Cardiac muscle cell (in vitro differentiated cells and primary cell): ENCODE data around the gene VGLL4. TPM values are rescaled to one million over a fixed set of nuclear protein-coding genes. Genes with fewer than 3 reads are reported as not detected.

Experiments
- DNase-seq, 2 donors: peaks; one replicate each; pipeline versions ENCODE4 v3.0.0 to v3.0.0-alpha.2; 2010 to 2017; ENCODE audit warnings: low read depth in 1 of 2, low spot score in 1 of 2
- H3K27ac ChIP-seq: fragments of 200-600 bp; sonication (generic); 2 replicates; pipeline ENCODE4 v1.5.1; 2016
- H3K27me3 ChIP-seq: fragments of 200-600 bp; sonication (generic); 2 replicates; pipeline ENCODE4 v1.6.0; 2016; ENCODE audit warnings: control low read depth
- H3K36me3 ChIP-seq: fragments of 200-600 bp; sonication (generic); 2 replicates; pipeline ENCODE4 v1.5.1; 2016; ENCODE audit warnings: control low read depth
- H3K4me1 ChIP-seq: fragments of 200-600 bp; sonication (generic); 2 replicates; pipeline ENCODE4 v1.8.1; 2017; ENCODE audit warnings: low read depth, mild to moderate bottlenecking, mixed run types
- H3K4me3 ChIP-seq: fragments of 200-600 bp; sonication (generic); 2 replicates; pipeline ENCODE4 v1.5.1; 2016; ENCODE audit warnings: mild to moderate bottlenecking
- H3K9me3 ChIP-seq: fragments of 200-600 bp; sonication (generic); 2 replicates; pipeline ENCODE4 v1.5.1; 2017; ENCODE audit warnings: low read depth, mild to moderate bottlenecking, control low read depth
- polyA plus RNA-seq: library from polyadenylated mRNA; unstranded; fragments of >200 nt; fragmentation: Nextera tagmentation; extraction: Ambion mirVana; gene quantifications from 2 replicates; pipeline ENCODE4 v1.2.1, GENCODE V29; 2016
- total RNA-seq: library from RNA; depleted of rRNA; stranded (reverse); fragments of >200 nt; gene quantifications from 2 replicates; pipeline ENCODE4 v1.2.3, GENCODE V29; 2016
- TF ChIP-seq, protein P1 (sequence below): IDR thresholded peaks from 2 replicates; pipeline ENCODE4 v1.5.1; 2012; ENCODE audit warnings: low read depth, mild to moderate bottlenecking, low read length

VGLL4 gene
- total and polyA plus RNA-seq, 2 experiments from 2014 or later: 62.9 to 147 TPM

DNA sequence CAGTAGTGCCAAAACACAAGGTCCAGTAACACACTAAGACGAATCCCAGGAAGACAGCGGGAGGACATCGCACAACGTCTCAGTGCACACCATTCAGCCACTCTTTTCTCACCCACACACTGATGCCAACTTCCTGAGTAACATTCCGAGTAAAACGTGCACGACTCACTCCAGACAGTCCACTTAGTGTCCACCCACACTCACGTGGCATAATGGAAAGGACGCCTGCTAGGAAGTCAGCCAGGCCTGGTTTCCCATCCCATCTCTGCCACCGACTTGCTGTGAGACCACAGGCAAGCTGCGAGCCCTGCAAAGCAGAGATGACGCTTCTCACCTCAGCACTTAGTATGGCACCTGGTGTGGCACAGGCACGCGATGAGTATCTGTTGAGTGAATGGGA lies 36.8 kb upstream of the VGLL4 start:
- H3K27ac ChIP-seq: no peak overlapping the region
- TF ChIP-seq, protein P1, sequence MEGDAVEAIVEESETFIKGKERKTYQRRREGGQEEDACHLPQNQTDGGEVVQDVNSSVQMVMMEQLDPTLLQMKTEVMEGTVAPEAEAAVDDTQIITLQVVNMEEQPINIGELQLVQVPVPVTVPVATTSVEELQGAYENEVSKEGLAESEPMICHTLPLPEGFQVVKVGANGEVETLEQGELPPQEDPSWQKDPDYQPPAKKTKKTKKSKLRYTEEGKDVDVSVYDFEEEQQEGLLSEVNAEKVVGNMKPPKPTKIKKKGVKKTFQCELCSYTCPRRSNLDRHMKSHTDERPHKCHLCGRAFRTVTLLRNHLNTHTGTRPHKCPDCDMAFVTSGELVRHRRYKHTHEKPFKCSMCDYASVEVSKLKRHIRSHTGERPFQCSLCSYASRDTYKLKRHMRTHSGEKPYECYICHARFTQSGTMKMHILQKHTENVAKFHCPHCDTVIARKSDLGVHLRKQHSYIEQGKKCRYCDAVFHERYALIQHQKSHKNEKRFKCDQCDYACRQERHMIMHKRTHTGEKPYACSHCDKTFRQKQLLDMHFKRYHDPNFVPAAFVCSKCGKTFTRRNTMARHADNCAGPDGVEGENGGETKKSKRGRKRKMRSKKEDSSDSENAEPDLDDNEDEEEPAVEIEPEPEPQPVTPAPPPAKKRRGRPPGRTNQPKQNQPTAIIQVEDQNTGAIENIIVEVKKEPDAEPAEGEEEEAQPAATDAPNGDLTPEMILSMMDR: no peak
- no peaks in the 10 kb centered on the region for H3K4me1 ChIP-seq
- no peaks in the 10 kb centered on the region for H3K36me3 ChIP-seq
- no peaks in the 10 kb centered on the region for H3K27me3 ChIP-seq
- DNase-seq: no peak
- H3K4me3 ChIP-seq: no peak overlapping the region
- no peaks in the 10 kb centered on the region for H3K9me3 ChIP-seq

DNA sequence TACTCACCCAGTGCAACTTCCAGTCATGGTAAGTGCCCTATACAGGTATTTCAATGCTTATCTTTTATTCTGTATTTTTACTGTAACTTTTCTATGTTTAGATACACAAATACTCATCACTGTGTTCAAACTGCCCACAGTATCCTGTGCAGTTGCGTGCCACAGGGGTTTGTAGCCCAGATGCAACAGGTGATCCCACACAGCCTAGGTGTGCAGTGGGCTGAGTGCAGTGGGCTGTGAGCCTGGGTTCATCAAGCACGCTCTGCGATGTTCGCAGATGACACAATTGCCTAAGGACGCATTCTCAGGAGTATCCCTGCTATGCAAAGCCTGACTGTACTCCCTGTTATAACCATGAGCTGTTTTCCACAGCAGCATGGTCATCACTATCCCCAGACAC lies 36.2 kb upstream of the VGLL4 start:
- H3K9me3 ChIP-seq: no peaks in the 10 kb centered on the region
- H3K27me3 ChIP-seq: no peaks in the 10 kb centered on the region
- H3K4me1 ChIP-seq: no peaks in the 10 kb centered on the region
- TF ChIP-seq, protein P1: no peak
- no peak overlapping the region for H3K4me3 ChIP-seq
- no peak overlapping the region for H3K27ac ChIP-seq
- DNase-seq: no peak
- no peaks in the 10 kb centered on the region for H3K36me3 ChIP-seq

DNA sequence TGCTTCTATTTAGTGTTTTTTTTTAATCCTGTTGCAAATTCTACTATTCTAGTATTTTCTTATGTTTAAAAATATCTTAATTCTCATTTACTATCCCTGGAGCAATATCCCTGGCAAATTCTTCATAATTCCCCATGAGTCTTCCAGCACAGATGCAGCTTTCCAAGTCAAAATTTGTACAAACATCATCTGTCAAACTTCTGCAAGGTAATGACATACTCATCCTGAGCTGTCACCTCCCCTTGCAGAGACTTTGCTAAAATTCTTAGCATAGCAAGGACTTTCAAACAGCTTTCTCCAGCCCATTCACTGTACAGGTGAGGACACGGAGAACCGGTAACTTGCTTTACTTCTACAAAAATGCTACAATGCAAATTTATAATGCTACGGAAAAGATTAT lies 28.6 kb upstream of the VGLL4 start:
- no peak for DNase-seq
- TF ChIP-seq, protein P1: no peak

DNA sequence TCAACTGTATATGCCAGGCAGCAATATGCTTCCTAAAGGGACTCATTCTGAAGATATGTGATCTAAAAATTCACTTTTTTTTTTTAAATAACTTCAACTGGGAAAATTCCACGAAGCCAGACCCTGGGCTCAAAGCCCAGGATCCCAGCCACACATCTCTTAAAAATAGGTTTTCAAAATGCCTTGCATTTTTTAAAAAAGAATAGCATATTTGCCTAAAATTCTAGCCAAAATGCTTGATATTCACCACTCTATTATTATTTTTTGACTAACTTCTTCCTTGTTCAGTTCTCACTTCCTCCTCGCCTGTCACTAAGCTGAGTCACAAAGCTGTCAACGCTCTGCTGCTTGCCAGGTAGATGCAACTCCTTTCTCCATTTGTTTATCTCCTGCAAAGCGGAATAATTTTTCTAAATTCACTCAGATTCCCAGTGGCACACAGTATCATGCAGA lies 28.0 kb upstream of the VGLL4 start:
- Histone ChIP-seq H3K4me3 (no peak overlapping the region), H3K36me3 (no peaks in the 10 kb centered on the region), H3K27ac (no peak overlapping the region), H3K9me3 (no peaks in the 10 kb centered on the region), H3K27me3 (no peaks in the 10 kb centered on the region), H3K4me1 (no peaks in the 10 kb centered on the region)
- peak in 1 of 2 donors; percentile 70 for DNase-seq
- TF ChIP-seq, protein P1: no peak

More for the DNA sequence above, 28.6 kb upstream of the VGLL4 start:
- Histone ChIP-seq H3K9me3 (no peaks in the 10 kb centered on the region), H3K27ac (no peak overlapping the region), H3K4me3 (no peak overlapping the region), H3K36me3 (no peaks in the 10 kb centered on the region), H3K27me3 (no peaks in the 10 kb centered on the region), H3K4me1 (no peaks in the 10 kb centered on the region)

DNA sequence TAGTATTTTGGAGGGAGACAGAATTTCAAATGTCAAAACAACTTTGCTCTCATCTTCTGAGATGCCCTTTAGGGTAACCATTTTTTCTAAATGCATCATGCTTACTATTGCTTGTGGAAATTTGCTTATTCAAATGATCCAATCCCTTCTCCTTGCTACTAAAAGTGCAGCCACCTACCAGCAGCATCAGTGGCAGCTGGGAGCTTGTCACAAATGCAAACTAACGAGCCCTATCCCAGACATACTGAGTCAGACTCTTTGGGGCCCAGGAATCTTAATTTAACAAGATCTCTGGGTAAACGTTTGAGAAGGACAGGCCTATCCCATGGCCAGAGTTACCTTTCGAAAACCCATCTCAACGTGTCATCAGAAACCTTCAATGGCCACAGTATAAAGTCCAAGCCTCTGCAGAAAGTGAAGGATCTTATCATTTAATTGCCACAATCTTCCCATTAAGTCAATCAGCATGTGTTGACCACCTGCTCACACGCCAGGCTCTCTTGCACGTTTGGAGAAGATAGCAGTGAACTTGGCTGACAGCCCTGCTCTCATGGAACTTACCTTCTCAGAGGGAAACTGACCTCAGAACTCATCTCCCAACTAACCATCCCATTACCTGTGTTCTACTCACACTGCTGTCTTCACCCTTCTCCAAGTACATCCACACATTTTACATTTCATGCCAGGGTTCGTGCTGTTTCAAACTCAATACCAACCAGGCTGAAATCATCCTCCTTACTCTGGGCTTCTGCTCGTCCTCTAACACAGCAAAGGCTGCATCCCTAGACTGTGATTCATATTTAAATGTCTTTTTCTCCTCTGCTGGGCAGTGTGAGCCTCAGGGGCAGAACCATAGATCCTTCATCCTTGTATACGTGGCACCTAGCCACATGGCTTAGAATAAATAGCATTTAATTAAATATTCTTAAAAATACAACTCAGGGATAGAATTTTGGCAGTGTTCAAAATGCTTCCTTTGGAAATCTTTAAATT lies 24.8 kb upstream of the VGLL4 start:
- H3K4me3 ChIP-seq: no peak overlapping the region
- DNase-seq: no peak
- no peak overlapping the region for H3K27ac ChIP-seq
- no peaks in the 10 kb centered on the region for H3K36me3 ChIP-seq
- TF ChIP-seq, protein P1: no peak
- no peaks in the 10 kb centered on the region for H3K4me1 ChIP-seq
- H3K9me3 ChIP-seq: no peaks in the 10 kb centered on the region
- no peaks in the 10 kb centered on the region for H3K27me3 ChIP-seq
